GM21786 (cell line): Measurements from ENCODE around the gene CENPP.

Experiments used
- ATAC-seq: cut with Tn5 transposase; IDR thresholded peaks from one replicate; pipeline ENCODE4 v1.9.1; 2021; ENCODE audit not compliant: unreplicated experiment

CENPP gene

DNA sequence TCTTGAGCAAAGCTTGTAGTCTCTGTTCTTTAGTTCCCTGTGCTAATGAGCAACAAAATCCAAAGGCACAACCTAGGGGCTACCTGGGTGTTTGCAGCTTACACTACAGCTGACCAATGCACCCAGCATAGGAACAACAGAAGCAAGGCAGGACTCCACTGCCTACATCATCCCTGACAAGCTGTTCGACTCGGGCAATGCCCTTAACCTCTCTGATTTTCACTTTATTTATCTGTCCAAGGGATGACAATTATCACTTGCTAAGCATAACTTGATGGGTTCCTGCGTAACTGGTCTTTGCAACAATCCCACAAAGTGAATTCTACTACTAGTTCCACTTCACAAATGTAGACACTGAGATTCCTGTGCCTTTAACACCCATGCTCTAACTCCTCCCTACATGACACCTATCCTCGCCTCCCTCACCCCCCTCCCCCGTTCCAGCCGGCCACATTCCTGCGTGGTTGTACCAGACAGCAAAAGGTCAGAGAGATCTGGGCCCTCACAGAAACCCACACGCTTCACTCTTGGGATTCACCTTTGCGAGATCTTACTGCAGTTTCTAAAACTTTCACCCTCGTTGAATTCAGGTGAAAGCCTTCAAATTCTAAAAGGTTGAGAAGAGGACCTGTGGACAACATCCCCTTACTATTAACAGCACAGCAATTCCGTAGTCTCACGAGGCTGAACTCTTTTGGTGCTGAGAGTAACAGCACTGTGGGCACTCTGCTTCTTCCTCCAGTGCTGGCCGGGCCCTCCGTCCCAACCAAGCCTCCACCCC is 343.2 kb downstream of the CENPP start:
- no peak for ATAC-seq

- ATAC-seq: no peak
These were observed 343.8 kb downstream of the CENPP start for GRCh38 chr9:92669527-92669889.
